OCI-M2 (cell line): Measurements from ENCODE around the gene UBE2R2.

ENCODE experiments used
- DNase-seq: peaks from one replicate; lab custom pipeline; 2025; ENCODE audit not compliant: unreplicated experiment; lab: John Stamatoyannopoulos, UW

Gene UBE2R2

GRCh38 chr9:33880211-33881089 is 63.5 kb downstream of the UBE2R2 start:
- no peak for DNase-seq

GRCh38 chr9:33881635-33882034 is 64.7 kb downstream of the UBE2R2 start:
- DNase-seq = no peak

GRCh38 chr9:33884856-33885701 is 68.1 kb downstream of the UBE2R2 start:
- DNase-seq = no peak

GRCh38 chr9:33885948-33886347 is 69.0 kb downstream of the UBE2R2 start:
- no peak for DNase-seq

GRCh38 chr9:33893861-33894260 is 76.9 kb downstream of the UBE2R2 start:
- no peak for DNase-seq

GRCh38 chr9:33894316-33894715 is 77.4 kb downstream of the UBE2R2 start:
- DNase-seq = no peak

GRCh38 chr9:33903157-33903780 is 86.3 kb downstream of the UBE2R2 start:
- DNase-seq = no peak

GRCh38 chr9:33905137-33905536 is 88.2 kb downstream of the UBE2R2 start:
- DNase-seq = no peak

- no peak for DNase-seq
Observed at GRCh38 chr9:33906769-33907168, 89.8 kb downstream of the UBE2R2 start.

GRCh38 chr9:33907347-33907746 is 90.4 kb downstream of the UBE2R2 start:
- DNase-seq = no peak

- DNase-seq = no peak
Observed at GRCh38 chr9:33908114-33908513, 91.2 kb downstream of the UBE2R2 start.

- DNase-seq = no peak
Observed at GRCh38 chr9:33908749-33909148, 91.8 kb downstream of the UBE2R2 start.

- DNase-seq = no peak
Observed at GRCh38 chr9:33913541-33913940, 96.6 kb downstream of the UBE2R2 start.

- DNase-seq = no peak
Observed at GRCh38 chr9:33914887-33915628, 98.1 kb downstream of the UBE2R2 start.

- DNase-seq = no peak
Observed at GRCh38 chr9:33917036-33917435, 100.1 kb downstream of the UBE2R2 start.

GRCh38 chr9:33919276-33919897 is 102.4 kb downstream of the UBE2R2 start:
- no peak for DNase-seq

- no peak for DNase-seq
Observed at GRCh38 chr9:33921967-33922895, 105.3 kb downstream of the UBE2R2 start.

- no peak for DNase-seq
Observed at GRCh38 chr9:33923079-33923478, 106.1 kb downstream of the UBE2R2 start.

GRCh38 chr9:33923998-33924701 is 107.2 kb downstream of the UBE2R2 start:
- DNase-seq = no peak
